SK-N-MC (cell line): ENCODE data around the gene CEACAM18.
"Not testable (repeated sequence)": the region's sequence is repeated elsewhere in the genome, so short reads cannot be mapped to it uniquely, and the experiment has no call there.

Source experiments
- EZH2 ChIP-seq: fragments of 200-600 bp; sonication (generic); IDR thresholded peaks from one replicate; pipeline ENCODE4 v1.6.1; 2017; ENCODE audit warnings: antibody characterized with exemption
- POLR2AphosphoS5 ChIP-seq: IDR thresholded peaks from 2 replicates; pipeline ENCODE4 v1.6.1; 2012; ENCODE audit warnings: mild to moderate bottlenecking, low read depth, low read length, borderline replicate concordance

DNA sequence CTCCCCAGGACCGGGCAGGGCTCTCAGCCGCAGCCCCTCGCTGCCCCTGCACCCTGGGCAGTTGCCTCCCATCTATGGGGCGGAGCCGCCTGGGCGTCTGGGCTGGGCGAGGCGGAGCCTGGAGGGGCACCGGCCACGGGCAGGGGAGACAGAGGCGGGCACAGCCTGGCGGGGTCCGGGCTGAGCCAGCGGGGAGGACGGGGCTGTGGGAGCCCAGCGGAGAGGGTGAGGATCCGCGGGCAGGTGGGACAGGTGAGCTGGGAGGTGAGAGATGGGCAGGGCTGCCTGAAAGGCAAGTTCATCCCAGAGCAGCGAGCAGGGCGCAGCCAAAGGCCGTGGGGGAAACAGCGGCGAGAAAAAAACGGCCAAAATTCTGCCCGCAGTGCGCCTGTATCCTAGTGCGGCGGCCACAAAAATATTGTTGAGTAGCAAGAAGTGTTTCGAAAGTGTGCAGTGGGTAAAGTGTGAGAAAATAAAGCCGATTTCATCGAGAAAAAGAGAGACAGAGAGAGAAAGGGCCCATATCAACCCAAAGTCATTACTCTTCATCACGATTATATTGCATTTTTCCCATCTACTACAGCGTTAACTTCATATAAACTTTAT is 14.3 kb upstream of the CEACAM18 start:
- TF ChIP-seq EZH2, POLR2AphosphoS5: not testable (repeated sequence)
